ENCODE measurements around the gene SCGB3A2.

DNA sequence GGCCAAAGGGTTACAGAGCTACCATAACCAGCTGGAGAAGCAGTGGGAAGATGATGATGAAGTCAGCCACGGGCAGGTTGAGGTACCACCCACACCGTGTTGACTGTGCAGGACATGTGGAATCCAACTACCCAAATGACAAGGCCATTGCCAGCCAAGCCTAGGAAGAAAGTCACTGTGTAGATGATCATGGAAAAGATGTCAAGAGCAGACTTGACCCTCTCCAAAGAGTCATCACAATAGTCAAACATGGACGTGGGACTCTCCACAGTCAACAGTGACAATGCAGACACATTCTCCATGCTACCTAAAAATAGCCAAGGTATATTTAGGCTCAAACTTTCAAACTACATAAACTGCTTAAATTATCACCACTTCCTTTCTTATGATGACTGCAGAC, 26.1 kb upstream of the SCGB3A2 start:
- TF ChIP-seq, protein P1, sequence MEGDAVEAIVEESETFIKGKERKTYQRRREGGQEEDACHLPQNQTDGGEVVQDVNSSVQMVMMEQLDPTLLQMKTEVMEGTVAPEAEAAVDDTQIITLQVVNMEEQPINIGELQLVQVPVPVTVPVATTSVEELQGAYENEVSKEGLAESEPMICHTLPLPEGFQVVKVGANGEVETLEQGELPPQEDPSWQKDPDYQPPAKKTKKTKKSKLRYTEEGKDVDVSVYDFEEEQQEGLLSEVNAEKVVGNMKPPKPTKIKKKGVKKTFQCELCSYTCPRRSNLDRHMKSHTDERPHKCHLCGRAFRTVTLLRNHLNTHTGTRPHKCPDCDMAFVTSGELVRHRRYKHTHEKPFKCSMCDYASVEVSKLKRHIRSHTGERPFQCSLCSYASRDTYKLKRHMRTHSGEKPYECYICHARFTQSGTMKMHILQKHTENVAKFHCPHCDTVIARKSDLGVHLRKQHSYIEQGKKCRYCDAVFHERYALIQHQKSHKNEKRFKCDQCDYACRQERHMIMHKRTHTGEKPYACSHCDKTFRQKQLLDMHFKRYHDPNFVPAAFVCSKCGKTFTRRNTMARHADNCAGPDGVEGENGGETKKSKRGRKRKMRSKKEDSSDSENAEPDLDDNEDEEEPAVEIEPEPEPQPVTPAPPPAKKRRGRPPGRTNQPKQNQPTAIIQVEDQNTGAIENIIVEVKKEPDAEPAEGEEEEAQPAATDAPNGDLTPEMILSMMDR (IDR thresholded peaks at IDR 0.05), result no peak
- TF ChIP-seq POLR2A (IDR thresholded peaks at IDR 0.05), result no peak

Data from right lobe of liver (tissue), 4 donors.